ENCODE measurements around the gene FZD1. TPM values are rescaled to one million over a fixed set of nuclear protein-coding genes. Genes with fewer than 3 reads are reported as not detected.

FZD1 gene
- total RNA-seq, 1 experiment from 2014 or later = 58.5 TPM

DNA sequence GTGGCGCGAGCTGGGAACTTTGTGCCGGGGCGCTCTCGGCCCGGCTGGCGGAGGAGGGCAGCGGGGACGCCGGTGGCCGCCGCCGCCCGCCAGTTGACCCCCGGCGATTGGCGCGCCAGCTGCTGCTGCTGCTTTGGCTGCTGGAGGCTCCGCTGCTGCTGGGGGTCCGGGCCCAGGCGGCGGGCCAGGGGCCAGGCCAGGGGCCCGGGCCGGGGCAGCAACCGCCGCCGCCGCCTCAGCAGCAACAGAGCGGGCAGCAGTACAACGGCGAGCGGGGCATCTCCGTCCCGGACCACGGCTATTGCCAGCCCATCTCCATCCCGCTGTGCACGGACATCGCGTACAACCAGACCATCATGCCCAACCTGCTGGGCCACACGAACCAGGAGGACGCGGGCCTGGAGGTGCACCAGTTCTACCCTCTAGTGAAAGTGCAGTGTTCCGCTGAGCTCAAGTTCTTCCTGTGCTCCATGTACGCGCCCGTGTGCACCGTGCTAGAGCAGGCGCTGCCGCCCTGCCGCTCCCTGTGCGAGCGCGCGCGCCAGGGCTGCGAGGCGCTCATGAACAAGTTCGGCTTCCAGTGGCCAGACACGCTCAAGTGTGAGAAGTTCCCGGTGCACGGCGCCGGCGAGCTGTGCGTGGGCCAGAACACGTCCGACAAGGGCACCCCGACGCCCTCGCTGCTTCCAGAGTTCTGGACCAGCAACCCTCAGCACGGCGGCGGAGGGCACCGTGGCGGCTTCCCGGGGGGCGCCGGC, 870 bp downstream of the FZD1 start:
- peak; percentile 79 for DNase-seq (ENCODE audit: low read depth)

DNA sequence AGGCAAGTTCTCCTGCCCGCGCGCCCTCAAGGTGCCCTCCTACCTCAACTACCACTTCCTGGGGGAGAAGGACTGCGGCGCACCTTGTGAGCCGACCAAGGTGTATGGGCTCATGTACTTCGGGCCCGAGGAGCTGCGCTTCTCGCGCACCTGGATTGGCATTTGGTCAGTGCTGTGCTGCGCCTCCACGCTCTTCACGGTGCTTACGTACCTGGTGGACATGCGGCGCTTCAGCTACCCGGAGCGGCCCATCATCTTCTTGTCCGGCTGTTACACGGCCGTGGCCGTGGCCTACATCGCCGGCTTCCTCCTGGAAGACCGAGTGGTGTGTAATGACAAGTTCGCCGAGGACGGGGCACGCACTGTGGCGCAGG, 1.4 kb downstream of the FZD1 start:
- DNase-seq (ENCODE audit: low read depth) = no peak

DNA sequence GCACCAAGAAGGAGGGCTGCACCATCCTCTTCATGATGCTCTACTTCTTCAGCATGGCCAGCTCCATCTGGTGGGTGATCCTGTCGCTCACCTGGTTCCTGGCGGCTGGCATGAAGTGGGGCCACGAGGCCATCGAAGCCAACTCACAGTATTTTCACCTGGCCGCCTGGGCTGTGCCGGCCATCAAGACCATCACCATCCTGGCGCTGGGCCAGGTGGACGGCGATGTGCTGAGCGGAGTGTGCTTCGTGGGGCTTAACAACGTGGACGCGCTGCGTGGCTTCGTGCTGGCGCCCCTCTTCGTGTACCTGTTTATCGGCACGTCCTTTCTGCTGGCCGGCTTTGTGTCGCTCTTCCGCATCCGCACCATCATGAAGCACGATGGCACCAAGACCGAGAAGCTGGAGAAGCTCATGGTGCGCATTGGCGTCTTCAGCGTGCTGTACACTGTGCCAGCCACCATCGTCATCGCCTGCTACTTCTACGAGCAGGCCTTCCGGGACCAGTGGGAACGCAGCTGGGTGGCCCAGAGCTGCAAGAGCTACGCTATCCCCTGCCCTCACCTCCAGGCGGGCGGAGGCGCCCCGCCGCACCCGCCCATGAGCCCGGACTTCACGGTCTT, 1.9 kb downstream of the FZD1 start:
- DNase-seq (ENCODE audit: low read depth) = no peak

DNA sequence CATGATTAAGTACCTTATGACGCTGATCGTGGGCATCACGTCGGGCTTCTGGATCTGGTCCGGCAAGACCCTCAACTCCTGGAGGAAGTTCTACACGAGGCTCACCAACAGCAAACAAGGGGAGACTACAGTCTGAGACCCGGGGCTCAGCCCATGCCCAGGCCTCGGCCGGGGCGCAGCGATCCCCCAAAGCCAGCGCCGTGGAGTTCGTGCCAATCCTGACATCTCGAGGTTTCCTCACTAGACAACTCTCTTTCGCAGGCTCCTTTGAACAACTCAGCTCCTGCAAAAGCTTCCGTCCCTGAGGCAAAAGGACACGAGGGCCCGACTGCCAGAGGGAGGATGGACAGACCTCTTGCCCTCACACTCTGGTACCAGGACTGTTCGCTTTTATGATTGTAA, 2.5 kb downstream of the FZD1 start:
- DNase-seq (ENCODE audit: low read depth) = no peak

DNA sequence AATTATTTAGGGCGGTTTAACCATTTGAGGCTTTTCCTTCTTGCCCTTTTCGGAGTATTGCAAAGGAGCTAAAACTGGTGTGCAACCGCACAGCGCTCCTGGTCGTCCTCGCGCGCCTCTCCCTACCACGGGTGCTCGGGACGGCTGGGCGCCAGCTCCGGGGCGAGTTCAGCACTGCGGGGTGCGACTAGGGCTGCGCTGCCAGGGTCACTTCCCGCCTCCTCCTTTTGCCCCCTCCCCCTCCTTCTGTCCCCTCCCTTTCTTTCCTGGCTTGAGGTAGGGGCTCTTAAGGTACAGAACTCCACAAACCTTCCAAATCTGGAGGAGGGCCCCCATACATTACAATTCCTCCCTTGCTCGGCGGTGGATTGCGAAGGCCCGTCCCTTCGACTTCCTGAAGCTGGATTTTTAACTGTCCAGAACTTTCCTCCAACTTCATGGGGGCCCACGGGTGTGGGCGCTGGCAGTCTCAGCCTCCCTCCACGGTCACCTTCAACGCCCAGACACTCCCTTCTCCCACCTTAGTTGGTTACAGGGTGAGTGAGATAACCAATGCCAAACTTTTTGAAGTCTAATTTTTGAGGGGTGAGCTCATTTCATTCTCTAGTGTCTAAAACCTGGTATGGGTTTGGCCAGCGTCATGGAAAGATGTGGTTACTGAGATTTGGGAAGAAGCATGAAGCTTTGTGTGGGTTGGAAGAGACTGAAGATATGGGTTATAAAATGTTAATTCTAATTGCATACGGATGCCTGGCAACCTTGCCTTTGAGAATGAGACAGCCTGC, 3.1 kb downstream of the FZD1 start:
- peak; percentile 27 for DNase-seq (ENCODE audit: low read depth)

DNA sequence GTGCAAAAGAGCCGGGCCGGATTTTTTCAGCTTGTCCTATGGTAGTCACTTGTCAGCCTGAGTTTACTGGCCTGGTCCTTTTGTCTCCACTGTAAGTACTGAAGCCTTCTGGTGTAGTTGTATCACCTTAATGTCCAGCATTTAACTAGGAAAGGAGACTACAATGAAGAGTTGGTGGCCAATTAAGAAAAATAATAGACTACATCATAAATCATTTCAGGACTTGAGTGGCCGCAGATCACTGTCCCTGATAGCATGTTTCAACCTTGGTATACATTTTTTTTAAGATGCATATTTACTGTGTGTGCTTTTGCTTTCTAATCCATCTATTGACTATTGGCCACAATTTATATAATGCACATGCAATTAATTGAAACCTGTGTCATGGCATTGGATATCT, 6.1 kb downstream of the FZD1 start:
- no peak for DNase-seq (ENCODE audit: low read depth)

DNA sequence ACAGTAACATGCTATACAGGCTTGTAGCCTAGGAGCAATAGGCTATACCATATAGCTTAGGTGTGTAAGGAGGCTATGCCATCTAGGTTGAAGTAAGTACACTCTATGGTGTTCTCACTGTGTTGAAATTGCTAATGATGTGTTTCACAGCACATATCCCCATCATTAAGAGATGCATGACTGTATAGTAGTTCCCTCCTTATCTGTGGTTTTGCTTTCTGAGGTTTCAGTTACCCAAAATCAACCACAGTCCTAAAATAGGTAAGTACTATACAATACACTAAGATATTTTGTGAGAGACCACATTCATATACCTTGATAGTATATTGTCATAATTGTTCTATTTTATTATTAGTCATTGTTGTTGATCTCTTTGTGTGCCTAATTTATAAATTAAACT, 12.7 kb downstream of the FZD1 start:
- no peak for DNase-seq (ENCODE audit: low read depth)

DNA sequence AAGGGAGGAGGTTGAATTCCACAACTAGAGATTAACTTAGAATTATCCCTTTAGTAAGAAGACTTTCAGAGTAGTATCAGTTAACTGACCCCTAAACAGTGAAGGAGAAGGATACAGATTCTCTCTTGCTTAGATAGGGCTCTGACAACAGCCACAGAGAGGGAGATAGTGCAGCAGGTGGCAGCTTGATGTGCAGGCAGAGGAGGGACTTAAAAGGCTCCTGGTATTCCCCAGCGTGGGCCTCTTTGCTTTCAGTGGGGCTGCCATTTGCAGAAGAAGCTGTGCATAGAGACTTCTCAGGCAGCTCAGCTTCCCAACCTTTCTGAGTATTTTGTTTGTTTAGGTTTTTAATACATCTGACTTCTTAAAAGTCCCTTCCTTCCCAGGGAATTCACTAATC, 16.0 kb downstream of the FZD1 start:
- DNase-seq (ENCODE audit: low read depth) = no peak

DNA sequence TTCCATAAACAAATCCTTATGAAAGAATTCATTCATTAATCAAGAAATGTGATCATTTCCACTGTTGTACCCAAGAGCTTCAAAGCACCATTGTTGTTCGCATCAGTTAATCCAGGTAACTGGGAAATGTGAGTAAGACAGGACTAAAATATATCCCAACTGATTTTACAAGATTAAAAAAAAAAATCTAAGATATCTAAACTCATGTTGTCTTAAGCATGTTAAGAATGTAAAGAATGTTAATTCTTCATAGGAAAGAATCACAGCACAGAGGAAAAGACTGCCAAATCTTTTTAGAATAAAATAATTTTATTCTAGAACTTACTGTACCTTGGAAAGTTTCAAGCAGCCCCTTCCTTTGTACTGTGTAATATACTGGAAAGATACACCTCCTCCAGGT, 16.4 kb downstream of the FZD1 start:
- no peak for DNase-seq (ENCODE audit: low read depth)

DNA sequence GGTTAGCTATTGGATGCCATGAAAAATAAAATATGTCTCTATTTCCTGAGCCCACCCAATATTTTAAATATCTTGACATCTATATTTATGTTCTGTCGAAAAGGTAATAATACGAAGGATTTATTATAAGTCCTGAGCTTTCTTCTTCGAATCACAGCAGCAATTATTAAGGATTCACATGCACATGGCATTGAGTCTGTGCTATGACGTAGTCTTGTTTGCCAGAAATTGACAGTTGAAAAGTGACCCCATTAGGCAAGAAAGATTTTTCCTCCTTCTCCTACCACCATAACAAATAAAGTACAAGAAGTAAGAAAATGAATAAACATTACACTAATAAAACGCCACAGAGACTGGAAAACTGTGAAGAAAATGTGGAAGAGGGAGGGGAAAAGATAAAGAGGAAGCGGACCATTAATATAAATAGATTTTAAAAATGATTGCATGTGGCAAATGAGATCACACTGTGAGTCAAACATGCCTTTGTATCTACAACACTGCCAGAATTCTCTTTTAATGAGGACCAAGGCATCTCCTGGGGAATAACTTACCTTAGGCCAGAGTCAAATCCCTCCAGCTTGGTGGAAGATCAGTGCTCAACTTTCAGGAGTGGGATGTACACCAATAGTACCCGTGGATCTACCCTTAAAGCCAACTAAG, 21.6 kb downstream of the FZD1 start:
- peak; percentile 19 for DNase-seq (ENCODE audit: low read depth)

DNA sequence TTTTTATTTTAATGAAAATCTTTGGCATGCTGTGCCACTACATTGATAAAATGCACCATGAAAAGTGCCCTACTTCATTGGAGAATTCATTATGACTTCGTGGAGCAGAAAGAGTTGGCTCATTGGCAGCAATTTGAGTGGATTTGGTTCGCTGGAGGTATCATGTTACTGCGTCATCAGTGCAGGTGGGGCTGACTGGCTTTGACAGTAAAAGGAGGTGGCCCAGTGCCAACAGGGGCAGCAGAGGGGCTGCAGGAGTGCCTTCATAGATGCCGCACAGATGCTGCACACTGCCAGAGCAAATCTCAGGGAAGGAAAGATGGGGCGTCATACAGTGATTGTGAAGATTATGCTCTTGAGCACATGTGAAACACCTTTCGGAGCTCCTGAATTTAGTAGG, 22.2 kb downstream of the FZD1 start:
- no peak for DNase-seq (ENCODE audit: low read depth)

DNA sequence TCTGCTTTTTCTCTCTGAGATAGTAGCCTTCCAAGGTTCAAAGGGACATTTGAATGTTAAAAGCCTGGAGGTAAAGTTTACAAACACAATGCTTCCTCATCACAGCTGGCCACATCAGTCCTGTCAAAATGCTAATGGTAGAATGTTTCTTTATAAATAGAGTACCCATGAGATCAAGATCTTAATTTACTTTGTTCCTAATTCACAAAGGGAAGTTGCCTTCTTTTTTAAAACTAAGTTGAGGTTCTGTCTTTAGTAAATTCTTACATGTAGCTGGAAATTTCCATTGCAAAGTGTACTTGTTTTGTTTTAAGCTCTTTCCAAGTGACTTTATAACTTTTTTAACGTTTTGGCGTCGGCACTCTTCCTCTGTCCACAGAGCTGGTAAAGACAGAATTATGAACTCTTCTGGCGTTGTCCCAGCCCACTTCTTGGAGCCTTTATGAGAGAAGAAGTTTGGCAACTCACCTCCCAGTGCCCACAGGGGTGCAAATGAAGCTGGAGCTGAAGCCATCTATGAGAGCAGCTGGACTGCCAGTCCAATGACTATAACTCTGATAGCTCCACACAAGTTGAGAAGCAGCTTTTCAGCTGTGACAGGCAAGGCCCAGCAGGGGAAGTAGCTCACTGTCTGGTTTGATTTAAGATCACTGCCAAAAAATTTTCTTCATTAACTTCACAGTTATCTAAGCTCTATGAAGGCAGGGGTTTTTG, 23.3 kb downstream of the FZD1 start:
- DNase-seq (ENCODE audit: low read depth) = peak; percentile 27

DNA sequence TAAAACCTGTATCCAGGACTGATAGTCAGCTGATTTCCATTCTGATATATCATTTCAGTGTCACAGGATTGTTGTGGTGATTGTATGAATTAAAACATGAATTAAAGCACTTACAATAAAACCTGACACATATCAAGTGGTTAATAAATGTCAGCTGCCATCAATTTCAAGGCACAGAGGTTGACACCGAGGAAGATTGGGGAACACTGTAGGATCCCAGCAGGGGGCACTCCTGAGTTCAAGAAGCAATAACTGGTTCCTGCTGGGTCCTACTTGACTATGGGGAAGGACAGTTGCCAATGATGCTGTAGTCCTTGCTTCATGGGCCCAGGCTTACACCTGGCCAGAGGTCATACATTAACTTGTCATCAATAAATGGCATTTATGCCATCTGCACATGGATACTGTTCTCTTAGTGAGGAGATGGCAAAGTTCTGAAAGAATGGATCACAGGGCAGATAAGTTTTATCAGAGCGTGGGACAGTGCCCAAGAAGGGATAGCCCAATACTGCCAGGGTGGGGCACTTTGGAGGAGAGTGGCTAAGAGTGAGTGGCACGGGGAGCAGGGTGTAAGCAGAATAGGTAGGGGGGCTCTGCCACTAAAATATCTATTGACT, 24.1 kb downstream of the FZD1 start:
- peak; percentile 50 for DNase-seq (ENCODE audit: low read depth)

DNA sequence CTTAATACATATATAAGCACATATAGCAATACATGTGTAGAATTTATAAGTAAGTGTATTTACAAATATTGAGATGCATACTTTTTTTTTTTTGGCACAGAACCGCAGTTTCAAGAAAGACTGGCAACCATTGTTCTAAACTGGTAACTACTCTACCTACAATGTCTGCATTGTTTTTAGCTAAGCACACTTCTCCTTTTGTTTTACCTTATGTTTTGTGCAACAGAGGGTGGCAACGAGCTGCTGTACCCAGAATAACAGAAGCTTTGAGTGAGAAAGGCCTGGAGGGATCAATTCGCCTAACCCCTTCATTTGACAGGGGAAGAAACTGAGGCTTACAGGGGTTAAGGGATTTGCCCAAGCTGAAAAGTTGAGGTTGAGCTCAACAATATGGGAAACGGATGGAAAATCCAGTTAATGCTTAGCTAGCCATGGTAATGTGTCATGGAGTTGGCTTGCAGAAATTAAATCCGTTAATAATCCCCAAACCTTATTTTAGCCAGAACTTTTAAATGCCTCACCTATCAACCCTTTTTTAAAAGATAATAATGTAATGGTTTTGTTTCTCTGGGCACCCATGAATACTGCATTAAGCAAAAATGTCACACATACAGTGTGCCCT, 25.5 kb downstream of the FZD1 start:
- no peak for DNase-seq (ENCODE audit: low read depth)

DNA sequence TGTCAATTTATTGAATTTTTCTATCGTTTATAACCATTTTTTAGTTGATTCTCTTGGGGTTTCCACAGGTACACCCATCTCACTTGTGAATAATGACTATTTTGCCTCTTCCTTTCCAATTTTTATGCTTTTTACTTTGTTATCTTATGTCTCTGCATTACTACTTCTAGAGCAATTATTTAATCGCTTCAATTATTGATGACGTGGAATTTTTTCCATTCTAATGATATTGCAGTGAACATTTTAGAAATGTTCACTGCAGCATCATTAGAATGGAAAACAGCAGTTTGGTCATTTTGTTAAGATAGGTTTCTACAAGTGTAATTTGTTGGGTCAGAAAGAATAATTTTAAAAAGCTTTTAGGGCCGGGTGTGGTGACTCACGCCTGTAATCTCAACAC, 27.1 kb downstream of the FZD1 start:
- no peak for DNase-seq (ENCODE audit: low read depth)

DNA sequence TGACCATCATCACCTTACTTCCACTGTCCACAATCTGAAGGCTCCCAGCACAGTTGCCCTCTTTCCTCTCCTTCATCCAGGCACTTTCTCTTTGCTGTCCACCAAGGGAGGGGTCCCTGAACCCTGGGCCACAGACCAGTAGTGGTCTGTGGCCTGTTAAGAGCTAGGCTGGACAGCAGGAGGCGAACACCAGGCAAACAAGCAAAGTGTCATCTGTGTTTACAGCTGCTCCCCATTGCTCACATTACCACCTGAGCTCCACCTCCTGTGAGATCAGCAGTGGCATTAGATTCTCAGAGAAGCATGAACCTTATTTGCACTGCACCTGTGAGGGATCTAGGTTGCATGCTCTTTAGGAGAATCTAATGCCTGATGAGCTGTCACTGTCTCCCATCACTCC, 27.7 kb downstream of the FZD1 start:
- no peak for DNase-seq (ENCODE audit: low read depth)

DNA sequence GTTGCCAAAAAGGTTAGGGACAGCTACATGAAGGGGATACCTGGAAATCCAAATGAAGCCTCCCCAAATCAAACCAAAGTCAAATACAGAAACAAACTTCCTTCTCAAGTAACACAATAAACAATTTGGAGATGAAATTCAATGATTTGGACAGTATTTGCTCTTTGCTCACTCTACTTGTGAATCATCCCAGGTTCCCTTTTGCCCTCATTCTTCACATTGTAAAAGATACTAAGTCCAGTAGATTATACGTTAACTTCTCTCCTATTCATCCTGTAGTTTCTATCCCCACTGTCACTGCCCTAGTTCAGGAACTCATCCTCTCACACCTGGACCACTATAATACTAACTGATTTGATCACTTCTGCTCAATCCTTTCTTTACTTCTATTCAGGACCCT, 28.3 kb downstream of the FZD1 start:
- no peak for DNase-seq (ENCODE audit: low read depth)

DNA sequence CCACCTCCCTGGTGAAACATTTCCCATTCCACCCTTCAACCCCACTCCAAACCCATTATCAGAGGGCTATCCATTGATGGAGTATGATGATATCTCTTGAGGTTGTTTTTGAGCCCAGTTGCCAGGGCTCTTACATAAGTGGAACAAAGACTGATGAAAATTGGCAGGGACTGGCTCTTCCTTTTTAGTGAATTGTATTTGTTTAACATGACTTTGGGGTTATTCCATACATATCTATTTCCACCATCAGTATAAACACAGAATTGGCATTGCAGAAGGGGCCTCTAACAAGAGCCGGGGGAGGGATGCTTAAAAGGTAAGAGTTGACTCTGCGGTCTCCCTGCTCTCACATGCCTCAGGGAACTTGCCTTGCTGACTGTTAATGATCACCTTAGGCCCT, 28.9 kb downstream of the FZD1 start:
- no peak for DNase-seq (ENCODE audit: low read depth)

DNA sequence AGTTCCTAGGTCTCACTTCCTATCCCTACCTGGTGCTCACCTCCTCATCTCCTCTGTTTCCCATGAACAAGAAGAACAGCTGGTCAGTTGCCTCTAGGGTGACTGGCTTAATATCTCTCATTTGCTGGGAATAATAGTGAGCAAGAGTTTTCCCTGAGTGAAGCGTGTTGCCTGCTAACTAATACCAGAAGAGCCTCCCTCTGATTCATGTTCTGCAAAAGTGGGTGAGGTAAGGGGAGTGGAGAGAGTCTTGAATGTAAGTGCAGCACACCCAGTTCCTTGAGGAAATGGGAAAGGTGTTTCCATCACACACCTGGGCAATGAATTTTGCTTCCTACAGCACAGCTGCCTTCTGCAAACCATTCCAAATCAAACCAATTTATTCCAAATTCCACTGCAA, 29.6 kb downstream of the FZD1 start:
- no peak for DNase-seq (ENCODE audit: low read depth)

DNA sequence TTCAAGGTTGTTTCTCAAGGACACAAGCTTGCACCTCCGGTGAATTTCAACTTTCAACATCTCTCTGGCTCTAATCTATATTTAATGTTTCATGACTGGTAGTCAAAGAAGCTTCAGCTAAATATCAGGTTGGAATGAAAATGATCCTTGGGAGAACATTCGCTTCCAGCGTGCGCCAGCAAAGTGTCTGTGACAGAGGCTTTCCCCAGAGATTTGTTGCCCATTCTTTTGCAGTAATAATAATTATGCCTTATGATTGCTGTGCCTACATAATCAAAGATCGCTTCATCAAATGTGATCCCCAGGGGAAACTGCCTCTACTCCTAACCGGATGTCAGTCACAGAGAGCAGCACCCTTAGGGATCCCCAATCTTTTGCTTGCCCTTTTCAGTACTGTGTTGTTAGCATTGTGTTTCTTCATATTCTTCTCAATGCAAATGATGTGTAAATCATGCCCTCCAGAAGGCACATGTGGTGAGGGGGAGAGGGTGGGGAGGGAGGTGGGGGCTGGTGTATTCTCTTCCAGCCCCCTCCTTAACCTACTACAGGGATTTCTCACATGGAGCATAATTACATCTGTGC, 30.5 kb downstream of the FZD1 start:
- no peak for DNase-seq (ENCODE audit: low read depth)

Data from LHCN-M2 (cell line).